GM20431 (cell line): ENCODE measurements around the gene KRTAP10-5.
"Not testable (repeated sequence)": the region's sequence is repeated elsewhere in the genome, so short reads cannot be mapped to it uniquely, and the experiment has no call there.

Experiments
- in situ Hi-C: fragments of 300-500 bp; cut with MseI, MboI; formaldehyde crosslinking; loops from one replicate; pipeline ENCODE4 v1.15.0; 2020; ENCODE audit warnings: low sequenced_read_pairs; ENCODE audit not compliant: unreplicated experiment

Gene KRTAP10-5, protein sequence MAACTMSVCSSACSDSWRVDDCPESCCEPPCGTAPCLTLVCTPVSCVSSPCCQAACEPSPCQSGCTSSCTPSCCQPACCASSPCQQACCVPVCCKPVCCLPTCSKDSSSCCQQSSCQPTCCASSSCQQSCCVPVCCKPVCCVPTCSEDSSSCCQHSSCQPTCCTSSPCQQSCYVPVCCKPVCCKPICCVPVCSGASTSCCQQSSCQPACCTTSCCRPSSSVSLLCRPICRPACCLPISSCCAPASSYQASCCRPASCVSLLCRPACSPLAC

GRCh38 chr21:44580231-44580821 lies at the start of gene KRTAP10-5:
KRTAP10-5 (minus strand) TSS chr21:44580604; CDS start chr21:44580578, 26 bp downstream.
- in situ Hi-C loops, result not testable (repeated sequence)

- in situ Hi-C loops, result no loop called here
Observed at GRCh38 chr21:44628707-44629391, 48.4 kb upstream of the KRTAP10-5 start.

- in situ Hi-C loops, result not testable (repeated sequence)
Observed at GRCh38 chr21:44627831-44628233, 47.4 kb upstream of the KRTAP10-5 start.

GRCh38 chr21:44627181-44627822 lies 46.9 kb upstream of the KRTAP10-5 start:
- in situ Hi-C loops, result not testable (repeated sequence)

DNA sequence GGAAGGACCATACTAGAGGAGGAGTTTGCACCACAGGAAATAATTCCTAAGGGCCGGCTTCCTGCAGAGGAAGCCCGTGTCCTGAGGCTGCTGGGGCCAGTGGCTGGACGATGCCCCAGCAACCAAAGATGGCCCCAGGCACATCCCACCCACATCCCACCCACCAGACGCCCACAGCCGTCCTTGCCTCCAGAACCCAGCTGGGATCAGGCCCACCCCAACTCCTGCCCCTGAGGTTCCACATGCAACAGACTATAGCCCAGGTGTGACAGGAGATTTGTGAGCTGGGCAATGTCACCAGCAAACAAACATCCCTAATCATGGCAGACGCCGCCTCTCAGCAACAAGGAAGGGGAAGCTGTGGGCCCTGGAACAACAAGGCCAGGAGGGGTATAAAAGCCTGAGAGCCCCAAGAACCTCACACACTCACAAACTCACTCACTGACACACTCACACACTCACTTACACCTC lies 46.3 kb upstream of the KRTAP10-5 start, which contains the start of gene KRTAP10-9:
TSS of gene KRTAP10-9 (plus strand) at position 421 of the 471 bp plus-strand sequence. CDS start 79 bp downstream, outside the sequence.
- in situ Hi-C loops, result no loop called here

DNA sequence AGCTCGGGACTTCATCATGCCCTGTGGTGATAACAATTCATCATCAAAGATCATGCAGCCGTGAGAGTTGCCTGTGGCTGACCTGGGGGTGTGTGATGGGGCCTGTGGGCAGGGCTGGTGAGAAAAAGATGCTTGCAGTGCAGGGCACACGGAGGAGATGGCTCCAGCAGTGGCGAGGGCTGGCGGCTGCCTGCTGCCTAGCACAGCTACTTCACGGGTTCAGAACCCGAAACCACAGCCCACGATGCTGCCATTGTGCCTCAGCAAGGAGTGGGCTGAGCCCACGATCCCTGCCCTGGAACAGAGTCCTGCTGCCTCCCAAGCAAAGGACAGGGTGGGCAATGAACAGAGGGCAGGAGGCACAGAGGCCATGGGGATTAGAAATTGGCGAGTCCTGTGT lies 45.9 kb upstream of the KRTAP10-5 start:
- in situ Hi-C loops, result no loop called here

DNA sequence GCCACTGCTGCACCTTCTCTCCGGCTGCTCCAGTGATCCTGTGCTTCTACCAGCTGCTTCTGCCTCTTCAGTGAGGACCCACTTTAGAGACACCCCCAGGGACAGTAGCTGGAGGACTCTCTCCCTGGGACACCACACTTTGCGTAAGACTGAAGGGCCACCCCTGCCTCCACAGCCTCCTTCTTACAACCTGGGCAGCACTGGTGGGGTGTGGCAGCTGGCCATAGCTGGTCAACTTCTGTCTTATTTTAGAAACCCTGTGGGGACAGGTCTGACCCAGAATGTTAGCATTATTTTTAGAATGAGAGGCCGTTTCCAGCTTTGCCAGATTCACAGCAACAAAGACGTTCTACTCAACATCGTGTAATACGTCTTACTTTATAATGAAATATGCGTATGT lies 45.4 kb upstream of the KRTAP10-5 start:
- in situ Hi-C loops, result no loop called here

DNA sequence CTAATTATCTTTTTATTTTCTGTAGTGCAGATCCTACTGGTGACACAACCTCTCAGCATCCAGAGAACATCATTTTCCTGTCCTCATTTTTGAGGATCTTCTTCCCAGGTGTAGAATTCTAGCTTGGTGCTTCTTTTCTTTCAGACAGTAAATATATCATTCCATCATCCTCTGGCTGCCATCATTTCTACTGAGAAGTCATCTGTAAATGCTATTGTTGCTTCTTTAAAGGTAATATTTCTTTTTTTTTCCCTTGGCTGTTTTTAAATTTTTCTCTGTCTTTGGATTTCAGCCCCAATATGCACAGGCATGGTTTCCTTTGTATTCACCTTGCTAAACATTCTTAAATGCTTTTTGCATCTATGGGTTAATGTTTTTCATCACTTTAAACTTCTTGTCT lies 43.2 kb upstream of the KRTAP10-5 start:
- in situ Hi-C loops, result no loop called here

DNA sequence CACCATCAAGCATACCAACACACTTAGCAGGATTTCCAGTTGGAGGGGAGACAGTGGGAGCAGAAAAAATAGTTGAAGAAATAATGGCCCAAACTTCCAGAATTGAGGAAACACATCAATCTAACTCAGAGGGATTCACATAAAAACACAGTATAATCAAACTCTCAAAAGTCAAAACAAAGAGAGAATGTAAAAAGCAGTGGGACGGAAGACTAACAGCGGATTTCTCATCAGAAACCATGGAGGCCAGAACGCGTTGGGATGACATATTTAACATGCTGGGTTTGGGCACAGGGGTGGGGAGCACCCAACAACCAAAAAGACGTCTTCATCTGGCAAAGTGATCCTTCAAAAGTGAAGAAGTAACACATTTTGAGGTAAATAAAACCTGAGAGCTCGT lies 39.5 kb upstream of the KRTAP10-5 start:
- in situ Hi-C loops, result no loop called here

DNA sequence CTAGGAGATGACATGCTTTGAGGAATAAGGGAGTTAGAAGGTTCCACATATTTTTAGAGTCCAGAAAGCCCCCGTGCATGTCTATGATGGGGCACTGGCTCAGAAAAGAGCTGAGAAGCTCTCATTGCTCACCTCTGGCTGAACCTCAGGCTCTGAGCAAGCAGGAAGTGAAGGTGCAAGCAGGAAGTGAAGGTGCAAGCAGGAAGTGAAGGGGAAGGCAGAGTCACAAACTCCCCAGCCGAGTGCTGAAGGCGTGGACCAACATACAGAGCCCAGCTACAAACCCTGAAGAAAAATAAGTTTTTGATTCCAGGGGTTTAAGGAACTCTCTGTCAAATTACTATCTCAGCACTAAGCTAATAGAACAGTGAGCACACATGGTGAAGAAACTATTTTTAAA lies 38.5 kb upstream of the KRTAP10-5 start:
- in situ Hi-C loops, result no loop called here

- in situ Hi-C loops, result no loop called here
Observed at GRCh38 chr21:44618504-44618903, 38.1 kb upstream of the KRTAP10-5 start.

- in situ Hi-C loops, result no loop called here
Observed at GRCh38 chr21:44617071-44617501, 36.7 kb upstream of the KRTAP10-5 start.

GRCh38 chr21:44616591-44616926 lies 36.2 kb upstream of the KRTAP10-5 start:
- in situ Hi-C loops, result no loop called here

- in situ Hi-C loops, result no loop called here
Observed at GRCh38 chr21:44615911-44616590, 35.6 kb upstream of the KRTAP10-5 start.

DNA sequence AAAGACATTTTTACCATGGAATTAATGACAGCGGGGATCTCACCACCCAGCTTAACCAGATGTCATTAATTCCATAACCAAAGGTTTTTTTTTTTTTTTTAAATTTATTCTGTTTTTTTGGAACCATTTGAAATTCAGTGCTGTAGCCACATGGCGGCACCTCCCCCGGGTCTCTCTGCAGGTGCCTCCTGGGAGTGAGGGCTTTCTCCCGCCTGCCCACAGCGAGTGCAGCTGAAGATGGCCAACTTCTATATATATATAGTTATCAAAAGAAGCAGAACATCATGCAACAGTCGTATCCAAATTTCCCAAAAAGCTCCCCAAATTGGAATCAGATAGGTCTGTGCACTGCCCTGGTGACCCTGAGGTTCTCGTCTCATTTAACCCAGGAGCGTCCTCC lies 35.1 kb upstream of the KRTAP10-5 start:
- in situ Hi-C loops, result no loop called here

DNA sequence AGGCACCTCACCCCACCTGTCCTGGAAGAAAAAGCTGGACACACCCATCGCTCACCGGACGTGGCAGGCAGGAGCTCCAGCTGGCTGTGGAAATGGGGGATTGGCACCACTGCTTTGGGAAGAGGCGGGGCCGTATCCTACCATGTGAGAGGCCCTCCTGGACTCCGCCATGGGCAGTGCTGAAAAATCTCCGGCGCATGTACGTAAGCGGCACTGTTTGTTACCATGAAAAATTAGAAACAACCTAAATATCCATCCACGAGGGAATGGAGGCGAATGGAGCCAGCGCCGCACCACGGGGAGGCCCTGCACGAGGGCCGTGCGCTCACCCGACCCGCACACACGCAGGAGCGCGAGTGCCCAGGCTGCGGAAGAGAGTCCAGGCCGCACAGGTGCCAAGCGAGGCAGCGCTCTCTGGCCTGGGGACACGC lies 34.6 kb upstream of the KRTAP10-5 start:
- in situ Hi-C loops, result no loop called here

DNA sequence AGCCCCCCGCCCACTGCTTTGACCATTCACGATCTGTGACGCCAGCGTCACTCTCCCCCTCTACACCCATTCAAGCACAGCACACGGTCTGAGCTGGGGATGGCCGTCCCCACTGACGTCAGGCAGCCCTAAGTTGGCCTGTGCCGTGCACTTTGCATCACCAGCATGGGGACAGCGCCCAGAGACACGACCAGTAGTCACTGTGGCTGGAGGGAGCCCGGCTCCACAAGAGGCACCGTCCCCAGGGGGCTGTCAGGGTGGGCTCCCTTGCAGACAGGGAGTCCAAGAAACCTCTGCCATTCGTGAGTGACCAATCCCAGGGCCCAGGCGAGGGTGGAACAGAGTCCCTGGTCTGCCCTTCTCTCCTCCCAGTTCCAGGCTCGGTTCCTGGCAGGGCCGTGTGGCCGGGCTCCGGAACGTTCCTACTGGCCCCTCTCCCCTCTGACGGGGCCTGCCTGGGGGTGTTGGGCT lies 33.8 kb upstream of the KRTAP10-5 start:
- in situ Hi-C loops, result no loop called here

DNA sequence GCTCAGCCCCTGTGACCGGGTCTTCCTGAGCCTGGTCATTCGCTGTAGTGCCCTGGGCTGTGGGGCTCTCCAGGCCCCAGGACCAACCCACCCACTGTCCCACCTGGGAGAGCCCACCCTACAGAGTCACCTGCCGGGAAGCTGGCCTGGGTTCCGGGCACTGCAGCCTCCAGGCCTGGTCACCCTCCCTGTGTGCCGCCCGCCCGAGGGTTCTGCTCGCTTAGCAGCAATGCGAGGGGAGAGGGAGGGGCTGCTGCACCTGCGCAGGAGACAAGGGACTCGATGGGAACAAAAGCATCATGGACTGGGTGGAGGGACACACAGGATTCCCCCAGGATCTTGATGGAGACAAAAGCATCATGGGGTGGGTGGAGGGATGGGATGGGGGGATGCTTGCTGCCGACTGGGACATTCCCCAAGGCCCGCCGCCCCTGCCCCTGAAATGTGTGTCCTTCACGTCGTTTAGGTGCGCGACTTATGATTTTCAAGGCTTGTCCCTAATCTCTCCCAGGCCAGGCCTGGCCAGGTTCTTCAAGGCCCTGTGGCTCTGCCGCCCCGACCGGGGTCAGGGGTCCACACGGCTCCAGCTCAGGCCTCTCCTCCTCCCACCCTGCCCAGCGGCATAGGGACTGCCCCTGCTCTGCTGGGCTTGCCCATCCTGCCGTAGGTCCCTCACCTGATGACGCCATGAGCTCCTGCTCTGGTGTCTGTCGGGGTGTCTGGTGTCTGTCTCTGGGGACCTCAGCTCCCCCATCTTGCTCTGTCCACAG lies 33.2 kb upstream of the KRTAP10-5 start:
- in situ Hi-C loops, result no loop called here

DNA sequence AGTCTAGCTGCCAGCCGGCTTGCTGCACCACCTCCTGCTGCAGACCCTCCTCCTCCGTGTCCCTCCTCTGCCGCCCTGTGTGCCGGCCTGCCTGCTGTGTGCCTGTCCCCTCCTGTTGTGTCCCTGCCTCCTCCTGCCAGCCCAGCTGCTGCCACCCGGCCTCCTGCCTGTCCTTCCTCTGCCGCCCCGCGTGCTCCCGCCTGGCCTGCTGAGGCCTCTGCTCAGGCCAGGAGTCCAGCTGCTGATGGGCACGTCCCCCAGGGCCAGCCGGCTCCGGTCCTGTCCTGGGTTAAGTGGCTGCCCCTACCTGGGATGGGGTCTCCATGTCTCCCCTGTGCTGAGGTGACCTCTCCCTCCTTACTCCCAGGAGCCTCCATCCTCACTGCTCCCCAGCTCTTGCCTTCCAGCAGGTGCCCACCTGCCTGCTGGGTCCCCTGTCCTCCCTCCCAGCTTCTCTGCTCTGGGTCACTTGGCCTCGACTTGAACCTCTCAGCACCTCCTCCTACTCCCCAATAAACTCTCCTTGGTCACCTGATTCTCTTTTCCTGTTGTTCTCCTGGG lies 32.3 kb upstream of the KRTAP10-5 start:
- in situ Hi-C loops, result no loop called here
